Measurements from ENCODE around the gene HHLA2.

The HHLA2 gene

DNA sequence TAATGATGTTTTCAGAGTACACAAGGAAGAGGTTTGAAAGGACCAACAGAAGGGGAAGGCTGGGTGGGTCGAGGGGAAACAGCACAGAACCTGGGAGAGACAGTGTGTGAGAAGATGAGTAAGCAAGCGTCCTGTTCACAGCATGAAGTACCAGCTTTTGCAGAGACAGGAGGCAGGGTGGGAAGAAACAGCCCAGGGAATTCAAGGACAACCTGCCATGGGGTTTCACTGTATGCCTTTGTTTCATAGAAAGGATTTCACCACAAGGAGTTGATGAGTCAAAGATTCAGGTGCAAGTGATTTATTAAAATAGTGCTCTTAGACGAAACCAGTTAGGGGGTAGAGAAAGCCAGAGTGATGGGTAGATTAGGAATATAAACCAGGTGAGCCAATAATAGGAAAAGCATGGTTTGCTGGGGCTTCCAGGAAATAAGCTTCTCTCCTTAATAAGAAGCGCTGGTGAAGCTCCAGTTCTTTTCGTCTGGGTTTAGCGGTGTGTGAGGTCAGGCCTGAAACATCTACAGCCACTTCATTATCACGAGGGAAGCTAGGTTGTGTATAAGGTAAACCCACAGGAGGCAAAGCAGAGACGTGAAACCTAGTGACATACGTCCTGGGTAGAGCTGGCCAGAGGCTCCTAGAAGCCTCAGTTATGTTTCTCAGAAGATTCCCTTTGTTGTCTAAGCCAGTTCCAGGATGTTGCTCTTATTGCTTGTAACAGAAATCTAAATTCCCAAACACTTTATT, 3.9 kb downstream of the HHLA2 start:
- no peak for DNase-seq

DNA sequence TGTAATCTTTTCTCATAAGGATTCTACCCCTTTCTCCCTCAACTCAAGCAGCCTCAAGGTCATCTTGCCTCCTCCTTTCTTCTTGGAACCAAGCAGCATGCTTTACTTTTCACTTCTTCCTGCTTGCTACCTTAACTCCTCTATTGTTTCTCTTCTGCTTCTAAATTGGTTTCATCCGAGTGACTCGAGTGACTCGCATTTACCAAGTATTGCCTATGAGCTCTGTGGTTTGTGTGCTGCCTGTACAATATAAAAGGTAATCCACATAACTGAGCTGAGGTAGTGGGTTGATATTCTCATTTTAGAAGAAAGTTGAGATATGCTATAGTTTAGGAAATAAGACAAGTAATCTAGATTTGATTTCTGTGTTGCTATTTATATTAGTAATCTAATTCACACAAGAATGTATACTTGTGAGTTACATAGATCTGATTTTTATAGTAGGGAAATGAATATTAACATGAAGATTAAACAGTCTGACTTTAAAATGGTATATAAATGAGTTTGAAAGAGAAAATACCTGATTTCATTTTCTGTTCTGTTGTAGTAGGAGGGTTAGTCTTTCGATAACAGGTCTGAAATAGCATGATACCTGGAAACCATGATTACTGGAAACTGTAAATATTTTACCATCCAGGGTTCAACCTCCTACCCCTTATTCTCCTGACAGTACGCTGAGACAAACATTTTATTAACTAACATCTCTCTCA, 5.5 kb downstream of the HHLA2 start:
- DNase-seq, result no peak

DNA sequence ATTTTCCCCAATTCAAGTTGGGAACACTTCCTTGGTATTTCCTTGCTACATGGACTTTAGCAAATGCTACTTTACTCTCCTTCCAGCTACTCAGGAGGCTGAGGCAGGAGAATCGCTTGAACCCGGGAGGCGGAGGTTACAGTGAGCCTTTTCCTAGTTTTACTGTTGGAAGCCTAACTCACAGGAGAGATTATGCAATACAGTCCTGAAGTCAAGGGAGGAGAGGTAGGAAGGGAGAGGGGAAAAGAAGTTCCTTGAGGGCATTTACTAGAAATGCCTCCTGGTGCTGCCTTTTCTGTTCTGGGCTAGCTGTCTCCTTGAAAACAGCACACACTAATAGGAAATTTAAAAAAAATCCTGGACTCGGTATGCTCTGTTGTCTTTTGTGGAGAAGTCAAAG, 6.2 kb downstream of the HHLA2 start:
- no peak for DNase-seq

DNA sequence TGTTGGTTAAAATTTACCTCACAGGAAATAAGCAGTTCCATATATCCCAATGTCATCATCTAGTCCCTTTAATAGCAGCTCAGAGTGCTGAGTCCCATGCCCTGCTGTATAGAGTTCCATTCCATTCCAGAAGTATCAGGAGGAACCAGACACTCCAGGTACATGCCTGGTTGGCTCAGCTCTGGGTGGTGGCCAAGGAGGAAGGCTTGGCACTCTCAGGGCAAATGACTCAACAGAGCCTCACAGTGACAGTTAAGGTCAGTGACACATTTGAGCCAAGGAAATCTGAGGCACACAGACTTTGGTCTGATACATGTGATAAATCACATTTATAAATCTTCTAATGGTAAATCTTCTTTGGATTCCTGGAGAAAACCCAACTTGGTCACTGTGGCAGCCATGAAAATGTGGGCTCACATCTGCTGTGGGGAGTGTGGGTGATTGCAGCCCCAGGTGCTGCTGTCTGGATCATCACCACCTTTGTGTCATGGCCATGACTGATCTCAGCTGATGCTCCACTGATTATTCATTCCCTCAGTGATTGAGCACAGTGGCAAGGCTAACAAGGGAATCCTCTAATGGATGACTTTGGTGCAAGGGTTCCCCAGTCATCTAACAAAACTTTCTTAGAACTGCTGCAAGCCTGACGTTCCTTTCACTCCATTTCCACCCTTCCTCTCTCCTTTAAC, 9.3 kb downstream of the HHLA2 start:
- no peak for DNase-seq

DNA sequence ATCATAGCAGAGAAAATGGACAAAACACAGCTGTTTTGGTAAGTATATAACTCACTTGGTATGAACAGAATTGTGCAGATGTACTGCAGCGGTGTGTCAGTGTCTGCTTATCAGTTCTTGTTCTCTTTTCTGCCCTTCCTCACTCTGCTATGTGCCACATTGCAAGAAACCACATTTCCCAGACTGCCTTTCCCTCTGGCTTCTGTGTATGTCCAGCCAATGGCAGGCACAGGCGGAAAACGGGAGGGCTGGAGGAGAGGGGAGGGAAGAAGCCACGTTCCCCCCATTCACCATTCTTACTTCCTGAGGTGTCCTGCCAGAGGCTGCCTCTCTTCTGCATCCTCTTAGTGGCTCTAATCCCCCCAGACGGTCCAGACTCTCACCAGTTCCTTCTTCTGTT, 15.4 kb downstream of the HHLA2 start:
- no peak for DNase-seq

DNA sequence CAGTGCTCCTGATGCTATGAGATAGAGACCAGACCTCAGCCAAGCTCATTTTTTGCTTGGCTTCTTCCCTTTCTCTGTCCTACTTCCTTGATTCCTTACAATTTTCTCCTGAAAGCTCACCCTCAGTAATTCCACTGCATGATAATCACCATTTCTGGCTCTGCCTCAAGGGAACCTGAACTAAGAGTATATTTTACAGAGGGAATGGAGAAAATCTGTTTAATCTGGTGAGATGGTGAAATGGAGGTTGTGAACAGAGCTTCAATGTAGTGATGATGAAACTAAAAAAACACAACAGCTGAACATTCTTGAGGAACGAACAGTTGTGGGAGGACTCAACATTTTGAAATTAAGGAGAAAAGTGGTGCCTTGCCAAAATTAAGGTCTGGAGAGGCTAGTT, 16.3 kb downstream of the HHLA2 start:
- no peak for DNase-seq

DNA sequence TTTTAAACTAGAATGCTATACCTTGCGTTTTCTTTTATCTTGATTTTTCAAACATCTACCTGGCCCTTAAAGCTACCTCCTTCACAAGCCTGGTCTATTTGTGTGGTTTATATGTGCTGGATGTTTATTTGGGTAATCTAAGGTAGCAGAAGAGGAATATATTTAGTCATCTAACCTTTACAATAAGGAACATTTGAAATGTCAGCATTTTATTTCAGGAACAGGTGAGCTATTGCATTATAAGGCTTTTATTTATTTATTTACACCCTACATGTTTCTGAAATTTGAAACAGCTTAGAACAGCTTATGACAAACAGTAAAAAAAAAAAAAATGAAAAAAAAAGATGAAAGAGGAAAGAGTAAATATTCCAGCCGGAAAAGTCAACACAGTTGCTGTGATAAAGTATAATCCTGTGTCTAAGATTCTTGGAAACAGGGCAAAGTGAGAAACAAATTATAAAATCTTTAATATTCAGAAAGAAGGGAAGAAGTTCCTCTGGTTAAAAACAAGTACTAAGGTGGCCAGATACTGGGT, 19.5 kb downstream of the HHLA2 start:
- DNase-seq, result no peak

DNA sequence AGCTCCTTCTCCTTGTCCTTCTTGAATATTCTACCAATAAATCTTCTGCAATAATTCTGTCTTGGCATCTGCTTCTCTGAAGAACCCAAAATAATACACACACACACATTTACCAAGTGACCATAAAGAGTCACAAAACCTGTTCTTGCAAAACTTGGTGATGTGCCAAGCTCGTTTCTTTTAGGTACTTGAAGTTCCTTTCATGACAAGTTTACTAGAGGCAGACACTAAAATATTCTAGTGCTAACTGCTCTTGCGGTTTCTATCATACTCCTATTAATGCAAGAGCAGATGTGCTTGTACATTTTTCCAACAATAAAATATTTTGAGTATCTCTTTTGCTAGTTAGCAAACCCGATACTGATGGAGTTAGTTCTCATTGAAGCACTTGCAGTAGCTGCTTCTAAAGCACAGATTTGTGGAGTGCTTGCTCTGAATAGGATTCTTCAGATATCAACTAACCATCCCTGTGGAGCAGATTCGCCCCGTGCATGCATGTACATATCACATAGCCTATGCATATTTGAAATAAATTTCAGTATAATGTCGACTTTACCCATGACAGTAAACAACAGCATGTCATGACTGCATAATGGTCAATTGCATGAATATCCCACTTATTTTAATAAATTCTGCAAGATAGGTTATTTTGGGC, 23.2 kb downstream of the HHLA2 start:
- DNase-seq, result no peak

DNA sequence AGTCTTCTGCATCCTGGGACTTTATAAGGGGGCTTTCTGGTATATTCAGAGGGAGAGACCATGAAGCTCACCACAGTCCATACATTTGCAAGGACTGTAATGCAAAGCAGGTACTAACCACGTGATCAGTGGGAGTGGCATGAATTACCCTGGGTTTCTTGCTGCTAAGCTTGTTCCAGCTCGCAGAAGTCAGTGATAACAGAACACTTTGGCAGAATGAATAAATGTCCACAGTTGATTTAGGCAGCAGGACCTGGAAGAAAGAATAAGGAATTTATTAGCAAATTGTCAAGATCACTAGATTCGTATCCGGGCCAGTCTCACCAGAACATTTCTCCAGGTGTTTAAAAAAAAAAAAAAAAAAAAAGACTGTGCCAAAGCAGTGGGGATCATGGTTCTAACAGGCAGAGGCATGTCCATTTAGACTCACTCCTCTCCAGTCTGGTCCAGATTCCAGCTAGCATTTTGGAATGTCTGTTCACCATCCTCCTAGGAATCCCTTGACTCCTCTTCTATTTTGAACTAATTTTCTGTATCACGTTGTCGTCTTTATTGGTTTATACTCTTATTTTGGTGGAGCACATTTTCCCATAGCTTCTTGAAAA, 24.5 kb downstream of the HHLA2 start:
- no peak for DNase-seq

DNA sequence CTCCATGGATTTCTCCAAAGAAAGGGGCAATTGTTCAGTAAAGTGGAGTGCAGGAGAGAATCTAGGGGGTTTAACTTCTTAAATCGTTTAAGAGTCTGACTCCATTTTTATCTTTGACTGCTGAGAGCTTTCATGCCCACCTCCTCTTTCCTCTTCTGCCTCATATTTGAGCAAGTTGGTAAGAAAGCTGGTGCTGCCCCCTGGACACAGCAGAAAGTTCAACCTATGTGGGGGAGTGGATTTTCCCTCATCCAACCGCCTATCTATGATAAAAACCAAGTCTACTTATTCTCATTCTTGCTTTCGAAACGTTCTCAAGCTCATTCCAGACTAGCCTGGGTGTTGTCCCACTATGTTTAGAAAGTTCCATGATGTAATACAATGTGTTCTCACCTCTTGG, 26.0 kb downstream of the HHLA2 start:
- DNase-seq, result no peak

DNA sequence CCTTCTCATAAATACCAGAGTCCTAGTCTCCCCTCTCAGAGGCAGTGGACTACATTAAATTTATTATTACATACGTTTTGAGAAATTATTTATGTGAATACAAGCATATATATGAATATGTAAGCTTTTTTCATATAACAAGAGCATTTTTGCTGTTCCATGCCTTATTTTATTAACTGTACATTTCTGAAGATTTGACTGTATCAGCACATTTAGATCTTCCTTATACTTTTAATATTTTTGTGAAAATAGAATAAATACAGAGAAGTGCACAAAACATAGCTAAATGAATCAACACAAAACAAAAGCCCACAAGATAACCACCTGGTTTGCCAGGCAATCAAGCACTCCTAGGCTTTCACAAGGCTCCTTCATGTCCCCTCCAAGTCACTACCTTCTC, 27.8 kb downstream of the HHLA2 start:
- no peak for DNase-seq

DNA sequence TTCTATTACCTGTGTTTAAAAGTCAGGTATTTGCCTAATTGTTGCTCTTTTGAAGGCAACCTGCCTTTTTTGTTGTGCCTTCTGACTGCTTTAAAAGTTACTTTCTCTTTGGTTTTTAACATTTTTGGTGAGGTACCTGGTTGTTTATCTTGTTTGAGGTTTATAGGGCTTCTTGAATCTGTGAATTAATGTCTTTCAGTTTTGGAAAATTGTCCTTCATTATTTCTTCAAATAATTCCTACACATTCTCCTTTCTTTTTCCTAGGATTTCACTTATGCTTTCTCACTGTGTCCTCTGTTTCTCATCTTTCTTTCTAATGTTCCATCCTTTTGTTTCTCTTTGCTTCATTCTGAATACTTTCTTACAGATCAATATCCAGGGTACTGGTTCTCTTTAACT, 30.8 kb downstream of the HHLA2 start:
- no peak for DNase-seq

DNA sequence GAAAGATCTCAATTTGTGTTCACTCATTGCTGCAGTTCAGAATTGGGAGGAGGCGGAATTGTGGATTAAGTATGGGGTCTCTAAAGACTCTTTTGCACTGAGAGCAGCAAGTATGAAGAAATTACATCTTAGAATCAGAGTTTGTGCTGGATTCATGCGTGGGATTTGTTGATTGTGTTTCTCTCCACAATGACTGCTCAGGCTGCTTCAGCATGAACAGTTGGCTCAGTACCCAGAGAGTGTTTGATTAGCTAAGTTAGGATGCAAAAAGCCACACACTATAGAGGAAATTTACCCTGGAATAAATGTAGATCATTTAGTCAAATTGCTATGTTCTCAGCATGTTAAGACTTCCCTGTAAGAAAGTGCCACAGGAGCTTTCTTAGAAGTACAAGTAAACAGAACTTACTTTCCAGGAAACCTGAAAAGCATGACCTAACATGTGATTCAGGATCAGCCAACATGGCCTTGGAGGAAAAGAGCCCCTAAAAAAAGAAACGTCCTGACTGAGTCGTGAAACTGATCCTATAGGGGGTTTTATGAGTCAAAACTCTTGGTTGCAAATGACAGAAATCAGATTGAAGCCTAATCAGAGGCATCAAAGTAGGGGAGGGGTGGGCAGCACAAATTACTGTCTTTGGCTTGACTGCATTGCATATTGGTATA, 32.6 kb downstream of the HHLA2 start:
- peak in 1 of 2 experiments; percentile 34 for DNase-seq

DNA sequence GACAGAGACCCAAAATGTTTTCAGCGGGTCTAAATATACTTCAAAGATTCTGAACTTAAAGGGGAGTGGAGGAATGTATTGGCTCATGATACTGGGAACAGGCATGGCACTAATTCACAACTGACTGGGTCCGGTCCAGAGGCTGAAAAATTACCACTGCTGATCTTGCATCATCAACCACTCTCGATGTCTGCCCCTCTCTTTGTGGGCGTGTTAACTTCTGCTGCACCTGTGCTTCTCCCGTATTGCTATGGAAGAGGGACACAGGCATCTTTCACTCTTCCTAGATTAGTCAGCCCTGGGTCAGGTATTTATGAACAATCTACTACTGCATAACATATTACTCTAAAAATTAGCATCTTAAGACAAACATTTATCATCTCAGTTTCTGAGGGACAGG, 33.2 kb downstream of the HHLA2 start:
- DNase-seq, result no peak

DNA sequence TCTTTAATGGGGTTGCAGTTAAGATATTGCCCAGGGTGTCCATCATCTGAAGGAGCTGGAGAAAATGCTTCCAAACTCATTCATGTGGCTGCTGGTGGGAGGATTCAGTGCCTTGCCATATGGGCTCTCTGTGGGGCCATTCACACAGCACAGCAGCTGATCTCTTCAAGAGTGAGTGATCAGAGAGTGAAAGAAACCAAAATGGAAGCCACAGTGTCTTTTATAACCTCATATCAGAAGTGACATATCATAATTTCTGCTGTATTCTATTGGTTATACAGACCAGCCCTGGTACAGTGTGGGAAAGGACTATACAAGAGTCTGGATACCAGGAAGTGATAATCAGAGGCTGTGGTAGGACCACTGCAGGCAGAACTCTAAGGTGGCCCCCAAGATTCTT, 33.6 kb downstream of the HHLA2 start:
- DNase-seq, result no peak

DNA sequence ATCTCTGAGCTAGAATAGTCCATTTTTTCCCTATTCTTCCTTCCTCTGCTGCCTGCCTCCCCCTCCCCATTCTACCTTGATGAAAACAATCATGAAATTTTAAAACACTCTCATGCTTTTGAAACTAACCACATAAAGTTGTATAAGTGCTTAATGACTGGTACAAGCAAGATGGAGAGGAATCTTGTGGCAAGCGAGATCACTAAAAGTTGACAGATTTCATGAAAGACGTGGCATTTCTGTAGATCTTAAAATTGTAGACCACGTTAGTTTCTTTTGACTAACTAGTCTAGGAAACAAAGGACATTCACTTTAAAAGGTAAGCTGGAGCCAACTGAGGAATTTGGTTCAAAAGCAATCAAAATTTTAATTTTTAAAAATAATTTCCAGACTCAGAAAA, 35.4 kb downstream of the HHLA2 start:
- no peak for DNase-seq

DNA sequence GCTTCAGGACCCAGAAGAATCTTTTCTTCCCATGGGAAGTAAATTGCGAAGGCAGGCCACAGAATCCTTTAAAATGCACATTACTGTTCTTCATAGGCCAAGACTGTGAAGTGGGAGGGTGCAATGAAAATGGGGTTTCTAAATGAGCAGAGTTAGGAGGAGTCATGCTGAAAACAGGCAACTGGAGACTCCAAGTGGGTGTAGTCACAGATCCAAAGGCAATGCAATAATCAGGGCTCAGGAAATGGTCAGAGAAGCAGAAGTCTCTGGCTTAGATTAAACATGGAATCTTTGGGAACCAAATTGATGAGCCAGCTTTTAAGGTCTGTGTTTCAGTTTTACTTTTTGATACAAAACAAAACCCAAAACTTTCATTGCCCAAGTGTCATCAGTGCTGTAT, 37.6 kb downstream of the HHLA2 start:
- DNase-seq, result no peak

DNA sequence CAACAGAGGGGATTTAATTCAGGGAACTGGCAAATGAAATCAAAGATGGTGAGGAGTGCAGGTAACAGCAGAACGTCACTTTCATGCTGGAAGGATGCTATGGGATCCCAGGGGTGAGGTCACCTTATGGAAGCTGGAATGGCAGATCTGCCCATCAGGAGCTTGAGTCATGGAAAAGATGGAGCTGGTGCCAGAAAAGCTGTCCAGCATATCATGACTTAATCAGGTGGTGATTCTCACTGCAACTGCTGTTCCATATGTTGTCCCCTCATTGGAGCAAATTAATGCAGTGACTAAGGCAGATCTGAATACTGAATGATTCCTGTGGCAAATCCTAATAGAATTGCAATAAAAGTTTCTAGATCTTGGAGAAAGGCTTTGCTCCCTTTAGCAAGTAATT, 38.4 kb downstream of the HHLA2 start:
- DNase-seq, result no peak

DNA sequence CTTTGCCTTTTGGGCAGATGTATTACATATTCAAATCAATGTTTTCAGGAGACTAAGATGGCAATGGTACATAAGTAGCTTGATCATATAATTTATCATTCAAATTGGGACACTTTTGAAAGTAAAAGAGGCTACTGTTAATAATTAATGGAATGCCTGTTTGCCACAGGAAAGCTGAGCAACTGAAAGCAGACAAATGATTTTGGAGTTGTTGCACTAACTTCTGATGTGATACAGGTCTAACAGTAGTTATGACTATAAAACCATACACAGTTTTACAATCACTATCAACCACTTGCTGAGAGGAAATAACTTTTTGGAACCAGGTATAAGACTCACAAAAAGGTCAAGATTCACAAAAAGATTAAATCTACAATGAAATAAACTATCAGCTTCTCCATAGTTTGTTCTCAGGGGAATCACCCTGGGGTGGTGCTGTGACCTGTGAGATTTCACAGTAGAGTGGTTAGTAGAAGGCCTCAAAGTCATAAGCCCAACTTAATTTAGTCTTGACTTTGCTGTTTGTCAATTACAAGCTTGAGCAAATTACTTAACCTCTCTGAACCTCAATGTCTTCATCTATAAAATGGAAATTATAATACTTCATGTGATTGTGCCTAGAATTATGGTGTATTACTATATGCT, 42.7 kb downstream of the HHLA2 start:
- no peak for DNase-seq

DNA sequence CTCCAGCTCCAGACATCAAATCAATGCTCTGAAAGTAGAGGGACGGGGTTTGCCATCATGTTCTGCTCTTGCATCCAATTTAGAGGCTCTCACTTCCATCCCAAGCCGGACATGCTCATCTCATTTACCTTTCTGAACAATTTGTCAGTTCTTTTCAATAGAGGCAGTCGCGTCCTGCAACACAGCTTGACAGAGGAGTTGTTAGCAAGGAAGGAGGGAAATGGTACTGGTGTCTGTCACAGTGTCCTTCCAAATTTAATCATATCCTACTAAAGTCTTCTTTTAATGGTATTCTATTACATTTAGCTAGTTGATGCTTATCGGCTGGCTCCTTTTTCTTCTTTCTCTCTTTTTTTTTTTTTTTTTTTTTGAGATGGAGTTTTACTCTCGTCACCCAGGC, 45.6 kb downstream of the HHLA2 start:
- DNase-seq, result no peak

DNA sequence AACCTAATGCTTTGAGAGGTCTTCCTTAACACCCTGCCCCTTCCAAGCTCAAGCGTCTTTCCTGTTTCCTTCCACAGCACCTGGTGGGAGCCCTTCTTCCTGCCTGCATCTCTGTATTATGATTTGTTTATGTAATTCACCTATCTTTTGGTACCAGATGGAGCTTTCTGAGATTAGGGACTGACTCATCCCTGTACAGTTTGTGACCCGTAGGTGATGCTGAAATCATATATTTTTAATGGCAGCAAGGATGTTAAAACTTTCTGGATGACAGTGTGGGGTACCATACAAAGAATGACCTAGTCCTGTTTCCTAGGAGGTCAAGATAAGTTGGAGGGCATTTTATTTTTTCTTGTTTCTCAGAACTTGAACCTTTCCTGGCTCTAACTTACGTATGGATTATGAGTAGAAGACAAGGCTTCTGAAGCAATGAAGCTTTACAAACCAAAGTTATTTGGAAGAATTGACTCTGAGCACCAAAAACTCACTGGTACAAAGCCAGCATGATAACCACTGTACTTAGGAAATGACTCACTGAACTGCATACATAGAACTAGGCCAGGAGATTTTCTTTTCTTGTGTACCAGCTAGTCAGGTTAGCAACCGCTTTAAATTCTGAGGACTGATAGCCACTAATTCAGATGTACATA, 46.6 kb downstream of the HHLA2 start:
- DNase-seq, result peak; percentile 24 to 25

Data from activated T-cell treated with anti-CD3 and anti-CD28 coated beads, Interleukin-2, amount 50 U/mL, for 48 hours (primary cell).